Stimulated activated CD4-positive, alpha-beta T cell treated with anti-CD3 and anti-CD28 coated beads, TNF-alpha, amount 100 ng/mL, for 24 hours (primary cell): Measurements from ENCODE around the gene IP6K3.

Source experiments
- DNase-seq, 3 experiments: peaks; one replicate each; pipeline ENCODE4 v3.0.0-alpha.2; 2020; ENCODE audit warnings: low read depth in 3 of 3

The IP6K3 gene

GRCh38 chr6:33777398-33778388, 31.0 kb upstream of the IP6K3 start:
- no peak for DNase-seq

- DNase-seq = no peak
Observed at GRCh38 chr6:33776764-33777163, 30.1 kb upstream of the IP6K3 start.

- no peak for DNase-seq
Observed at GRCh38 chr6:33776186-33776585, 29.5 kb upstream of the IP6K3 start.

GRCh38 chr6:33774774-33775173, 28.1 kb upstream of the IP6K3 start:
- DNase-seq = no peak

GRCh38 chr6:33772902-33773472, 26.3 kb upstream of the IP6K3 start:
- DNase-seq = no peak

- no peak for DNase-seq
Observed at GRCh38 chr6:33772082-33772830, 25.6 kb upstream of the IP6K3 start.

GRCh38 chr6:33771146-33772081, 24.7 kb upstream of the IP6K3 start:
- peak; percentile 21 to 53 (median 25) for DNase-seq

- no peak for DNase-seq
Observed at GRCh38 chr6:33770833-33771145, 24.1 kb upstream of the IP6K3 start.

GRCh38 chr6:33770124-33770832, 23.6 kb upstream of the IP6K3 start:
- DNase-seq = no peak

- no peak for DNase-seq
Observed at GRCh38 chr6:33769248-33769821, 22.6 kb upstream of the IP6K3 start.

- peak; percentile 41 to 74 (median 60) for DNase-seq
Observed at GRCh38 chr6:33768644-33769120, 22.0 kb upstream of the IP6K3 start.

GRCh38 chr6:33766921-33767907, 20.5 kb upstream of the IP6K3 start:
- no peak for DNase-seq

GRCh38 chr6:33765368-33765767, 18.7 kb upstream of the IP6K3 start:
- no peak for DNase-seq

- DNase-seq = no peak
Observed at GRCh38 chr6:33764036-33764435, 17.3 kb upstream of the IP6K3 start.

GRCh38 chr6:33763483-33763882, 16.8 kb upstream of the IP6K3 start:
- no peak for DNase-seq

GRCh38 chr6:33762713-33763112, 16.0 kb upstream of the IP6K3 start:
- DNase-seq = no peak

GRCh38 chr6:33761922-33762629, 15.4 kb upstream of the IP6K3 start:
- DNase-seq = peak in 2 of 3 experiments; percentile 15 to 40

- no peak for DNase-seq
Observed at GRCh38 chr6:33761581-33761921, 14.8 kb upstream of the IP6K3 start.
